Neural crest cell (in vitro differentiated cells): ENCODE measurements around the gene COL6A1. TPM values are rescaled to one million over a fixed set of nuclear protein-coding genes. Genes with fewer than 3 reads are reported as not detected.

ENCODE experiments used
- DNase-seq: peaks from one replicate; pipeline ENCODE4 v3.0.0; 2021; ENCODE audit warnings: low read depth, mixed read lengths, low spot score
- H3K27ac Mint-ChIP-seq: one replicate; pipeline ENCODE4 v1.8.0; 2021; ENCODE audit warnings: mild to moderate bottlenecking, mixed read lengths; ENCODE audit not compliant: unreplicated experiment
- H3K27me3 Mint-ChIP-seq: 2 replicates; pipeline ENCODE4 v1.8.0; 2021; ENCODE audit warnings: low read depth, mild to moderate bottlenecking, mixed read lengths
- H3K36me3 Mint-ChIP-seq: 2 replicates; pipeline ENCODE4 v1.8.0; 2021; ENCODE audit warnings: low read depth, mild to moderate bottlenecking, mixed read lengths
- H3K4me1 Mint-ChIP-seq: 2 replicates; pipeline ENCODE4 v1.8.0; 2021; ENCODE audit warnings: mixed read lengths
- H3K4me3 Mint-ChIP-seq: one replicate; pipeline ENCODE4 v1.8.0; 2021; ENCODE audit warnings: mild to moderate bottlenecking, mixed read lengths
- H3K9me3 Mint-ChIP-seq: 2 replicates; pipeline ENCODE4 v1.8.0; 2021; ENCODE audit warnings: mixed read lengths
- total RNA-seq: library from RNA; stranded (reverse); gene quantifications from 2 replicates; pipeline ENCODE4 v1.2.1, GENCODE V29; 2021
- TF ChIP-seq, protein P1 (sequence below): fragments of 200-600 bp; sonication (generic); conservative IDR thresholded peaks from 2 replicates; pipeline ENCODE4 v1.5.0; 2021; ENCODE audit warnings: antibody characterized with exemption, mild to moderate bottlenecking

The COL6A1 gene
- total RNA-seq, 1 donor from 2014 or later: 120 TPM

DNA sequence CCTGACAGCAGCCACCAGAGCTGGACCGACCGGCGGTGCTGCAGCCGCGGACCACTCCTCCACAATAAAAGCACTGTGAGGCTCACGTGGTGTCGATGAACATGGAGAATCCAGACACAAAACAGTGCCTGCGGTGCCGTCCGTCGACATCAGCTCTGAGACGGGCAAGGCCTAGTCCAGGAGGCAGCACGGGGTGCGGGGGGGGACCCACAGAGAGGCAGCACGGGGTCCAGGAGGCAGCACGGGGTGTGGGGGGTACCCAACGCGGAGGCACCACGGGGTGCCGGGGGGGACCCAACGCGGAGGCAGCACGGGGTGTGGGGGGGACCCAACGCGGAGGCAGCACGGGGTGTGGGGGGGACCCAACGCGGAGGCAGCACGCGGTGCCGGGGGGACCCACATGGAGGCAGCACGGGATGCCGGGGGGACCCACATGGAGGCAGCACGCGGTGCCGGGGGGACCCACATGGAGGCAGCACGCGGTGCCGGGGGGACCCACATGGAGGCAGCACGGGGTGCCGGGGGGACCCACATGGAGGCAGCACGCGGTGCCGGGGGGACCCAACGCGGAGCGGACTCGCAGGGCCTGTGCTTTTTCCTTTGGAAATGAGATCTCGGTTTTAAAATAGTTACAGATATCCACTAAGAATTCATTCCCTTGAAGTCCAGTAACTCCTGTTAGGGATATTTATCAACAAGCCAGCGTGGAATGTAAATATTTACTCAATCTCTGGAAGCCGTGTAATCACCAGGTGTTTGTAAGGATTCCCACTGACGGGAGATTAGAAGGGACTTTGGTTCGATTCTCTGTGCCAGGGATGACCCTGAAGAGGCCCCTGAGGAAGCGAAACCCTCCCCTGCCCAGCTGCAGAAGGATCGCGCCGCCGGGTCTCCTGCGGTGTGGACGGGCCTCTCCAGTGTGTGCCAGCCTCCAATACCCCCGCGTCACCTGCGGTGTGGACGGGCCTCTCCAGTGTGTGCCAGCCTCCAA is 52.1 kb downstream of the COL6A1 start:
- peaks cover 5% of the 10 kb centered on the region for H3K4me1 Mint-ChIP-seq
- DNase-seq: no peak
- TF ChIP-seq, protein P1, sequence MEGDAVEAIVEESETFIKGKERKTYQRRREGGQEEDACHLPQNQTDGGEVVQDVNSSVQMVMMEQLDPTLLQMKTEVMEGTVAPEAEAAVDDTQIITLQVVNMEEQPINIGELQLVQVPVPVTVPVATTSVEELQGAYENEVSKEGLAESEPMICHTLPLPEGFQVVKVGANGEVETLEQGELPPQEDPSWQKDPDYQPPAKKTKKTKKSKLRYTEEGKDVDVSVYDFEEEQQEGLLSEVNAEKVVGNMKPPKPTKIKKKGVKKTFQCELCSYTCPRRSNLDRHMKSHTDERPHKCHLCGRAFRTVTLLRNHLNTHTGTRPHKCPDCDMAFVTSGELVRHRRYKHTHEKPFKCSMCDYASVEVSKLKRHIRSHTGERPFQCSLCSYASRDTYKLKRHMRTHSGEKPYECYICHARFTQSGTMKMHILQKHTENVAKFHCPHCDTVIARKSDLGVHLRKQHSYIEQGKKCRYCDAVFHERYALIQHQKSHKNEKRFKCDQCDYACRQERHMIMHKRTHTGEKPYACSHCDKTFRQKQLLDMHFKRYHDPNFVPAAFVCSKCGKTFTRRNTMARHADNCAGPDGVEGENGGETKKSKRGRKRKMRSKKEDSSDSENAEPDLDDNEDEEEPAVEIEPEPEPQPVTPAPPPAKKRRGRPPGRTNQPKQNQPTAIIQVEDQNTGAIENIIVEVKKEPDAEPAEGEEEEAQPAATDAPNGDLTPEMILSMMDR: no peak
- no peak overlapping the region for H3K27ac Mint-ChIP-seq
- no peaks in the 10 kb centered on the region for H3K27me3 Mint-ChIP-seq
- no peak overlapping the region for H3K4me3 Mint-ChIP-seq
- H3K36me3 Mint-ChIP-seq: peaks cover 16% of the 10 kb centered on the region
- H3K9me3 Mint-ChIP-seq: peaks cover 15% of the 10 kb centered on the region

DNA sequence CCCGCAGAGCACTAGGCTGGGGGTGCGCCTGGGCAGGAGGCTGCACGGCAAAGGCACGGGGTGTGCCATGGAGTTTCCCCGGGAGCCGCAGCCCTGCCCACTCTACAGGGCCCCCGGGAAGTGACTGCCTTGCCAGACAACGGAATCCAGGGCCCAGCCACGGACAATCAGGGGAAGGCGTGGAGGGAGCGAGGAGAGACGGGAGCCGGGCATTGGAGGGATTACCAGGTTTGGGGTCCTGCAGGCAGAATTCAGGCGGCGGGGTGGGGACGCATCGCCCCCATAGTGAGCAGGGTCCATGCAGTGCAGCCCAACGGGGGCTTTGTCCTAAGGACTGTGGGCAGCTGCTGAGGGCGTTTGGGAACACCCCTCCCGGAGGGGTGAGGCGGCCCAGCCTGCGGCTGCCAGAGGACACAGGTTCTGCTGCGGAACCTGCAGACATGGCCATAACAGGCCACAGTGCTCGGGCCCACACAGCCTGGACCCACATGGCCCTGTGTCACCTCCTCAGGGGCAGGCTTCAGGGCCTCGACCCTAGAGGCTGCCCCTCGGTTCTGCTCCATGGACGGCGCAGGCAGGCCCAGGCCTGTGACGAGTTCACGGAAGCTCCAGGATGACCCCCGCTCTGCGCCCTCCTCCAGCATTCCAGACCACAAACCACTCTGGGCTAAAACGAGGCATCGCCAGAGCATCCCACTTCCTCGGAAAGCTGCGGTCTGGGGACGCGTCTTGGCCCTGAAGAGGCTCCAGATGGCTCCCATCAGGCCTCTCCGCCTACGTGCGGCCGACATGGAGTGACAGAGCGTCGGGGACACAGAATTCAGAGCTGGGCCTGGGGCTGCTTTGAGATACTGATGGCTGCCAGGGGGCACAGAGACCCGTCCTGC is 54.5 kb downstream of the COL6A1 start:
- DNase-seq: no peak
- no peaks in the 10 kb centered on the region for H3K27me3 Mint-ChIP-seq
- H3K36me3 Mint-ChIP-seq: no peaks in the 10 kb centered on the region
- H3K27ac Mint-ChIP-seq: no peak overlapping the region
- no peak overlapping the region for H3K4me3 Mint-ChIP-seq
- TF ChIP-seq, protein P1: no peak
- H3K9me3 Mint-ChIP-seq: no peaks in the 10 kb centered on the region
- peaks cover 5% of the 10 kb centered on the region for H3K4me1 Mint-ChIP-seq

DNA sequence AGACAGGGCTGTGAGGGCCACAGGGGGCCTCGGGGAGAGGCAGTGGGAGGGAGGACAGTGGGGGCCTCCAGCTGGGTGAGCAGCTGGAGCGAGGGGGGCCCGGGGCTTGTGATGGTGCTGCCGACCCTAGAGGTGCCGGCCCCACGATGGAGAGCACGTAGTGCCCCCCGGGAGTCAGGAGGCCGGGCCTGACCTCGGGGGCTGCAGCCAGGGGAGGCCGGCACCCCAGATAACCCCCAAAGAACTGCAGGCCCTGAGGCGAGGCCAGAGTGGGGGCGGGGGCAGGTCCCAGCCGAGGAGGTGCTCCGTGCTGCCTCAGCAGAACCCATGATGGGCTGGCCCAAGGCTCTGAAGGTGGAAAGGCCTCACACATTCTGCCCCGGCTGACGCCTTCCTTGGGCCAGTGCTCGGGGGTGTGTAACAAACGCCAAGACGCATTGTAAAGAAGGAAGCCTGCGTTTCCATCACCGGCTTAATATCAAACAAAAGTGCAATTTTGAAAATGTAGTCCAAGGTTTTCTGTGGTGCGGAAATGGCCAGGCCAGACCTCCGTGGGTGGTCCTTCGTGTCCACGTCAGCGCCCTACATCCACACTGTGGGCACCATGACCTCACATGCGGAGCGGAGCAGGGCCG is 55.2 kb downstream of the COL6A1 start:
- TF ChIP-seq, protein P1: no peak
- Mint-ChIP-seq H3K27ac (no peak overlapping the region), H3K4me1 (peaks cover under 1% of the 10 kb centered on the region), H3K9me3 (no peaks in the 10 kb centered on the region), H3K4me3 (no peak overlapping the region), H3K36me3 (no peaks in the 10 kb centered on the region), H3K27me3 (no peaks in the 10 kb centered on the region)
- DNase-seq: no peak

DNA sequence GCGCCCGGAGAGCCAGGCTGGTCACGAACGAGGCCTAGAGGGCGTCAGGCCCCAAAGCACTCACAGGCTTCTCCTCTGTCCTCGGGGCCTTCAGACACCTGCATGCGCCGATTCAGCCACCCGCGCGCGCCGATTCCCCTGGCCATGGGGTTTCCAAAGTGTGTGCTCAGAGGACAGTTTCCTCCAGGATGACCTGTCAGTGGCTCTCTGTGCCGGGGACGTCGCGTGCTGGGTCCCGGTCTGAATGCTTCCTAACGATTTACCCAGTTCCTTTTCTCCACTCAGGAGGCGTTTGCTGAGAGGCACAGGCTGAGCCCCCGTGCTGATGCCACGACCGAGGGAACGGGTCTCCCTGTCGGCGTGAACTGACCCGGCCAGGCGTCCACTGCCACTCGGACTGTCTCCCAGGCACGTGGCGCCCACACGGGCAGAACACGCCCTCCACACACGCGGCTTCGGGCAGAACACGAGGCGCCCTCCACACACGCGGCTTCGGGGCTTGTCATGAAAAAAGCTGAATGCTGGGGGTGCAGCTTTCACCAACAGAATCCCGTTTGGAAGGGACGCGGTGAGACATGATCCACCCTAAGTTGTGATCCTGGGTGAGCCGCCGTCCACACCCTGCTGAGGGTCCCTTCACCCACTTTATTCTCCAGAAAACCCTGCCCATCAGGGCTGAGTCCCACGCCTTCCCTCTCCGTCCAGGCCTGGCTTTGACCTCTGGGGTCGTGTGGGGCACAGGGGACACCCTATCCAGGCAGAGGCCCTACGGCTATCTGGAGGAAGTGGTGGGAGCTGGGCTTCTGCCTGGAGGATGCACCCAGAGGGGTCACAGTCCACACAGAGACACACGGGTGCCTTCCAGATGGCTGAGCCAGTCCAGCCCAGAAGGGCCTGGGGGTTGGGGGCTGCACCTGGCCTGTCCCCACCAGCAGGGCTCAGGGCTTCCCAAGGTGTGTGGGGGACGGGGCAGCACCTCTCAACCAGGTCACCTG is 56.1 kb downstream of the COL6A1 start:
- Mint-ChIP-seq H3K4me1 (no peaks in the 10 kb centered on the region), H3K36me3 (no peaks in the 10 kb centered on the region), H3K9me3 (no peaks in the 10 kb centered on the region), H3K27me3 (no peaks in the 10 kb centered on the region), H3K4me3 (no peak overlapping the region), H3K27ac (no peak overlapping the region)
- no peak for DNase-seq
- TF ChIP-seq, protein P1: no peak
